GM12878 (cell line): ENCODE results near the gene PLS3. TPM values are rescaled to one million over a fixed set of nuclear protein-coding genes. Genes with fewer than 3 reads are reported as not detected.

ENCODE experiments used
- ATAC-seq: fragments of 200-7000 bp; cut with Tn5 transposase; 3 replicates; pipeline ENCODE4 v1.9.1; 2020; ENCODE audit warnings: mild to moderate bottlenecking, moderate library complexity
- BruUV-seq: library from RNA; stranded (reverse); fragments of 400-500 nt; replicated peaks from 2 replicates; lab custom pipeline; 2021; lab: Mats Ljungman, UMichigan
- CTCF ChIA-PET: fragments of 300-600 bp; sonication (Branson Sonifier 250); formaldehyde crosslinking; extraction: SDS; loops from one replicate; lab custom pipeline; 2021; ENCODE audit warnings: inconsistent platforms; lab: Yijun Ruan, JAX
- POLR2A ChIA-PET: fragments of 350-600 bp; formaldehyde crosslinking; extraction: SDS; loops from one replicate; lab custom pipeline; 2021; ENCODE audit warnings: inconsistent platforms; lab: Charles Lee
- RAD21 ChIA-PET: fragments of 300-600 bp; sonication (Branson Sonifier 250); formaldehyde crosslinking; loops from one replicate; lab custom pipeline; 2023; ENCODE audit warnings: antibody characterized with exemption; ENCODE audit not compliant: unreplicated experiment; lab: Charles Lee
- SMC1A ChIA-PET: fragments of 300-600 bp; sonication (Branson Sonifier 250); formaldehyde crosslinking; loops from one replicate; lab custom pipeline; 2023; ENCODE audit not compliant: unreplicated experiment, uncharacterized antibody; lab: Charles Lee
- DNase-seq: peaks from one replicate; pipeline ENCODE4 v3.0.0-alpha.2; 2011; ENCODE audit warnings: low read depth, low spot score
- FAIRE-seq: peaks from 3 replicates; lab custom pipeline; 2011; peaks lifted over from hg19 to GRCh38; lab: Jason Lieb, UNC
- H2AFZ ChIP-seq: 2 replicates; pipeline ENCODE4 v1.6.0; 2011; ENCODE audit warnings: low read depth, low read length, control low read depth; ENCODE audit not compliant: control insufficient read depth
- H3K27ac ChIP-seq: 2 replicates; pipeline ENCODE4 v1.5.1; 2011; ENCODE audit warnings: control low read depth; ENCODE audit not compliant: control insufficient read depth, insufficient read depth
- H3K27me3 ChIP-seq, 2 experiments: replicated peaks in 1 of 2; 2 replicates each; pipeline versions ENCODE4 v1.6.0 to v1.6.1; 2011; ENCODE audit warnings: low read length in 1 of 2; ENCODE audit not compliant: control insufficient read depth in 2 of 2, insufficient read depth in 2 of 2
- H3K36me3 ChIP-seq, 2 experiments: 2 replicates each; pipeline ENCODE4 v1.5.1; 2011; ENCODE audit warnings: low read length in 1 of 2; ENCODE audit not compliant: control insufficient read depth in 2 of 2, insufficient read depth in 2 of 2
- H3K4me1 ChIP-seq: 2 replicates; pipeline ENCODE4 v1.6.1; 2011; ENCODE audit warnings: mild to moderate bottlenecking, low read length, moderate library complexity, mixed read lengths; ENCODE audit not compliant: control insufficient read depth, insufficient read depth
- H3K4me2 ChIP-seq: 2 replicates; pipeline ENCODE4 v1.6.0; 2011; ENCODE audit warnings: control low read depth; ENCODE audit not compliant: control insufficient read depth, insufficient read depth
- H3K4me3 ChIP-seq: fragments of 200-600 bp; sonication (generic); 2 replicates; pipeline ENCODE4 v1.5.1; 2016
- H3K79me2 ChIP-seq: 2 replicates; pipeline ENCODE4 v1.6.0; 2011; ENCODE audit warnings: low read length; ENCODE audit not compliant: control insufficient read depth, insufficient read depth
- H3K9ac ChIP-seq: 2 replicates; pipeline ENCODE4 v1.8.0; 2011; ENCODE audit warnings: low read length, control low read depth, mixed read lengths; ENCODE audit not compliant: control insufficient read depth, insufficient read depth
- H3K9me3 ChIP-seq: replicated peaks from 3 replicates; pipeline ENCODE4 v1.5.1; 2011; ENCODE audit warnings: mild to moderate bottlenecking, low read length; ENCODE audit not compliant: control insufficient read depth, insufficient read depth
- H4K20me1 ChIP-seq: 2 replicates; pipeline ENCODE4 v1.6.0; 2011; ENCODE audit not compliant: control insufficient read depth, insufficient read depth
- BCLAF1 ChIP-seq: fragments of 450-650 bp; IDR thresholded peaks from 2 replicates; pipeline ENCODE4 v1.6.1; 2017; ENCODE audit warnings: antibody characterized with exemption, mild to moderate bottlenecking, moderate library complexity
- BMI1 ChIP-seq: fragments of 450-650 bp; IDR thresholded peaks from 2 replicates; pipeline ENCODE4 v1.6.1; 2016; ENCODE audit warnings: mild to moderate bottlenecking, moderate library complexity, borderline replicate concordance
- CHD1 ChIP-seq: IDR thresholded peaks from 2 replicates; pipeline ENCODE4 v1.6.1; 2012; ENCODE audit warnings: low read depth, low read length, improper control_type of control experiment
- EED ChIP-seq: sonication (generic); IDR thresholded peaks from 2 replicates; pipeline ENCODE4 v1.6.1; 2016; ENCODE audit warnings: antibody characterized with exemption, low read depth
- FOXK2 ChIP-seq: fragments of 450-650 bp; IDR thresholded peaks from 2 replicates; pipeline ENCODE4 v1.6.1; 2017; ENCODE audit warnings: mild to moderate bottlenecking, moderate library complexity
- GATAD2B ChIP-seq: fragments of 450-650 bp; conservative IDR thresholded peaks from 2 replicates; pipeline ENCODE4 v1.6.1; 2017; ENCODE audit warnings: low read depth, mild to moderate bottlenecking, moderate library complexity
- HDAC2 ChIP-seq: fragments of 200-600 bp; sonication (generic); IDR thresholded peaks from 2 replicates; pipeline ENCODE4 v1.6.1; 2017
- HSF1 ChIP-seq: fragments of 150-350 bp; IDR thresholded peaks from 2 replicates; pipeline ENCODE4 v1.6.1; 2014; ENCODE audit warnings: mild to moderate bottlenecking, low read depth, low read length
- IRF4 ChIP-seq: IDR thresholded peaks from 2 replicates; pipeline ENCODE4 v1.6.1; 2011; ENCODE audit warnings: low read depth, low read length
- KAT2A ChIP-seq: conservative IDR thresholded peaks from 2 replicates; pipeline ENCODE4 v1.6.1; 2011; ENCODE audit warnings: low read depth, low read length; ENCODE audit not compliant: control insufficient read depth
- KDM1A ChIP-seq: fragments of 200-600 bp; sonication (generic); IDR thresholded peaks from 2 replicates; pipeline ENCODE4 v1.6.1; 2016; ENCODE audit warnings: borderline replicate concordance
- MEF2A ChIP-seq: IDR thresholded peaks from 2 replicates; pipeline ENCODE4 v1.6.1; 2011; ENCODE audit warnings: low read depth, mild to moderate bottlenecking, low read length, moderate library complexity; ENCODE audit not compliant: insufficient read depth
- PML ChIP-seq: IDR thresholded peaks from 2 replicates; pipeline ENCODE4 v1.6.1; 2012; ENCODE audit warnings: low read length, inconsistent platforms
- POLR2A ChIP-seq: IDR thresholded peaks from 2 replicates; pipeline ENCODE4 v1.6.1; 2011; ENCODE audit warnings: low read depth, mild to moderate bottlenecking, low read length
- POLR2AphosphoS5 ChIP-seq: IDR thresholded peaks from 2 replicates; pipeline ENCODE4 v1.6.1; 2011; ENCODE audit warnings: mild to moderate bottlenecking, low read length, inconsistent platforms
- SMC3 ChIP-seq: IDR thresholded peaks from 2 replicates; pipeline ENCODE4 v1.6.1; 2011; ENCODE audit warnings: low read length, improper control_type of control experiment, borderline replicate concordance
- ZBED1 ChIP-seq: IDR thresholded peaks from 2 replicates; pipeline ENCODE4 v1.6.1; 2016; ENCODE audit warnings: borderline replicate concordance
- WGBS: methylation state at CpG from one replicate; pipeline ENCODE4 v1.1.6; 2016; ENCODE audit warnings: low lambda C conversion rate; ENCODE audit not compliant: insufficient replicate concordance, insufficient coverage; ENCODE audit errors: missing lambda C conversion rate; 5-methylcytosine and 5-hydroxymethylcytosine counted together
- in situ Hi-C: fragments of 300-500 bp; cut with MboI; formaldehyde crosslinking; loops from 9 replicates; pipeline ENCODE4 v1.14.3; 2018; ENCODE audit warnings: mixed read lengths
- intact Hi-C: fragments of 100-400 bp; cut with micrococcal nuclease; formaldehyde crosslinking; loops from one replicate; pipeline ENCODE4 v1.14.2; 2022; ENCODE audit not compliant: unreplicated experiment
- polyA plus RNA-seq, 11 experiments: library from polyadenylated mRNA; depleted of rRNA in 4 of 11; unstranded in 6 of 11; stranded (reverse) in 5 of 11; fragments of >200 nt; fragmentation: Nextera tagmentation in 4 of 11; fragmentation: Illumina TruSeq in 1 of 11; extraction: Ambion mirVana in 4 of 11; extraction: Trizol in 1 of 11; gene quantifications; 1 replicate in 1 of 11; 2 replicates in 10 of 11; pipeline versions ENCODE4 v1.2.1 to v1.2.3, GENCODE V29; 2011 to 2016; ENCODE audit warnings: inconsistent platforms in 2 of 11, missing spikeins in 2 of 11, low read depth in 1 of 11
- total RNA-seq, 4 experiments: library from RNA; depleted of rRNA in 3 of 4; stranded (reverse); fragments of >200 nt in 3 of 4; fragmentation: Illumina TruSeq in 1 of 4; extraction: Trizol in 1 of 4; gene quantifications; 2 replicates each; pipeline versions ENCODE4 v1.2.1 to v1.2.3, GENCODE V29; 2013 to 2021
- TF ChIP-seq, protein P1 (sequence below): fragments of 450-650 bp; IDR thresholded peaks from 2 replicates; pipeline ENCODE4 v1.6.1; 2017; ENCODE audit warnings: mild to moderate bottlenecking
- TF ChIP-seq, protein P2 (sequence below): IDR thresholded peaks from 2 replicates; pipeline ENCODE4 v1.6.1; 2012; ENCODE audit warnings: low read depth, low read length, improper control_type of control experiment

Gene PLS3
- total and polyA plus RNA-seq, 10 of the 15 experiments (the other 5 are each of a cell fraction or from before 2014, with no cell fraction given) = 47.6 to 236 (median 174) TPM

DNA sequence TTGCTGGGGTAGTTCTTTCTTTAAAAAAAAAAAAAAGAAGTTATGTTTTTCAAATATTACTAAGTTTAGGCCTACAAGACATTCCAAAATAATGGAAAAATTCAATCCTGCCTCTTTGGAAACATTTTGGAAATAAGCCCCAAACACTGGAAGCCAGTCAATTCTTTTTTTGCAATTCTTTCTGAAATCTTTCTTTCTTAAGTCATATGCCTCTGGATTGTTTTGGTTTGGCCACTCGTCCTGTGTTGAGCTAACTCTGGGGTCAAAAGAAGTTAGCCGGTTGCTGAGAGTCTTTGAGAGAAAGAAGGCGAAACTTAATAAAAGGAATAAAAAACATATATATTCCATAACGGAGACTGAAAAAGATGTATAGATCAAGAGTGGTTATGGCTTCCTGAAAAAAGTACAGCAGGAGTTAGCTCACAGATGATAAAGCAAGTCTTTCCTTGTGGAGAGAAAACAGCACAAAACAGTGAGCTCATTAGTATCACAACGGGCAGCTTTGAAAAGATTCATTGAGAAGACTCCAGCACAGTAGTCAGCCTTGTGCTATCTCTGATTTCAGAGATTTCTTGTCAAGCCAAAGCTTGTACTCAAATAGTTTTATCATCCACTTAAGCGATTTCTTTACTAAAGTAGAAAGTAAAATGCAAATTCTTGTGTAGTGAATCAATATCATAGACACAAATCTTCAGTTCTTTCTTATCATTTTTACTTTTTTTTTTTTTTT lies 64.8 kb downstream of the PLS3 start:
- in situ Hi-C loops = no loop called here
- H3K9ac ChIP-seq = no peak overlapping the region
- ChIA-PET RAD21 (interaction anchor here (0.8 kb wide), 1 partner anchor 16 kb away, joined by 3 read pairs; no protein-coding TSS in a partner anchor), SMC1A (interaction anchor here (0.6 to 2.4 kb wide), 4 partner anchors 8 to 186 kb away, joined by 3 to 9 read pairs (median 3); no protein-coding TSS in a partner anchor), POLR2A (interaction anchor here (0.6 to 0.7 kb wide), 2 partner anchors 8 to 11 kb away, joined by 3 to 4 read pairs; no protein-coding TSS in a partner anchor), CTCF (interaction anchor here (0.9 to 2.1 kb wide), 3 partner anchors 14 to 20 kb away, joined by 5 to 13 read pairs (median 6); no protein-coding TSS in a partner anchor)
- WGBS = 17% methylated on average over 6 of the region's 6 CpGs
- no peak overlapping the region for H3K27ac ChIP-seq
- no peaks in the 10 kb centered on the region for H3K79me2 ChIP-seq
- no peak overlapping the region for H3K4me3 ChIP-seq
- H3K4me1 ChIP-seq = no peaks in the 10 kb centered on the region
- H2AFZ ChIP-seq = no peak overlapping the region
- H3K27me3 ChIP-seq = no peaks in the 10 kb centered on the region
- FAIRE-seq (no peak), DNase-seq (no peak), ATAC-seq (no peak)
- BruUV-seq = no TSS peak
- H3K36me3 ChIP-seq = no peaks in the 10 kb centered on the region
- H3K9me3 ChIP-seq = no peaks in the 10 kb centered on the region
- no peak overlapping the region for H3K4me2 ChIP-seq
- intact Hi-C loops = no loop called here
- H4K20me1 ChIP-seq = no peaks in the 10 kb centered on the region
- TF ChIP-seq HDAC2 (no peak), FOXK2 (no peak), PML (no peak), EED (no peak), POLR2AphosphoS5 (no peak), ZBED1 (no peak), GATAD2B (no peak), POLR2A (no peak), KDM1A (no peak), SMC3 (no peak), MEF2A (no peak), HSF1 (no peak), IRF4 (no peak), BCLAF1 (no peak), KAT2A (no peak), BMI1 (no peak), CHD1 (no peak)
- TF ChIP-seq, protein P1, sequence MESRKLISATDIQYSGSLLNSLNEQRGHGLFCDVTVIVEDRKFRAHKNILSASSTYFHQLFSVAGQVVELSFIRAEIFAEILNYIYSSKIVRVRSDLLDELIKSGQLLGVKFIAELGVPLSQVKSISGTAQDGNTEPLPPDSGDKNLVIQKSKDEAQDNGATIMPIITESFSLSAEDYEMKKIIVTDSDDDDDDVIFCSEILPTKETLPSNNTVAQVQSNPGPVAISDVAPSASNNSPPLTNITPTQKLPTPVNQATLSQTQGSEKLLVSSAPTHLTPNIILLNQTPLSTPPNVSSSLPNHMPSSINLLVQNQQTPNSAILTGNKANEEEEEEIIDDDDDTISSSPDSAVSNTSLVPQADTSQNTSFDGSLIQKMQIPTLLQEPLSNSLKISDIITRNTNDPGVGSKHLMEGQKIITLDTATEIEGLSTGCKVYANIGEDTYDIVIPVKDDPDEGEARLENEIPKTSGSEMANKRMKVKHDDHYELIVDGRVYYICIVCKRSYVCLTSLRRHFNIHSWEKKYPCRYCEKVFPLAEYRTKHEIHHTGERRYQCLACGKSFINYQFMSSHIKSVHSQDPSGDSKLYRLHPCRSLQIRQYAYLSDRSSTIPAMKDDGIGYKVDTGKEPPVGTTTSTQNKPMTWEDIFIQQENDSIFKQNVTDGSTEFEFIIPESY = no peak
- TF ChIP-seq, protein P2, sequence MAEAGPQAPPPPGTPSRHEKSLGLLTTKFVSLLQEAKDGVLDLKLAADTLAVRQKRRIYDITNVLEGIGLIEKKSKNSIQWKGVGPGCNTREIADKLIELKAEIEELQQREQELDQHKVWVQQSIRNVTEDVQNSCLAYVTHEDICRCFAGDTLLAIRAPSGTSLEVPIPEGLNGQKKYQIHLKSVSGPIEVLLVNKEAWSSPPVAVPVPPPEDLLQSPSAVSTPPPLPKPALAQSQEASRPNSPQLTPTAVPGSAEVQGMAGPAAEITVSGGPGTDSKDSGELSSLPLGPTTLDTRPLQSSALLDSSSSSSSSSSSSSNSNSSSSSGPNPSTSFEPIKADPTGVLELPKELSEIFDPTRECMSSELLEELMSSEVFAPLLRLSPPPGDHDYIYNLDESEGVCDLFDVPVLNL = no peak
